Fibroblast of lung (primary cell): ENCODE data around the gene SBNO2. TPM values are rescaled to one million over a fixed set of nuclear protein-coding genes. Genes with fewer than 3 reads are reported as not detected.
"Not testable (repeated sequence)": the region's sequence is repeated elsewhere in the genome, so short reads cannot be mapped to it uniquely, and the experiment has no call there.

Source experiments
- DNase-seq, 2 donors: peaks; one replicate each; pipeline versions ENCODE4 v3.0.0 to v3.0.0-alpha.2; 2010; ENCODE audit warnings: low read depth in 2 of 2
- H2AFZ ChIP-seq: 2 replicates; pipeline ENCODE4 v1.5.1; 2012; ENCODE audit warnings: low read length, control low read depth, inconsistent platforms
- H3K27ac ChIP-seq: 2 replicates; pipeline ENCODE4 v1.5.1; 2011; ENCODE audit warnings: low read length, control low read depth; ENCODE audit not compliant: insufficient read depth
- H3K27me3 ChIP-seq: 2 replicates; pipeline ENCODE4 v1.5.1; 2011; ENCODE audit warnings: mild to moderate bottlenecking, low read length; ENCODE audit not compliant: control insufficient read depth, insufficient read depth
- H3K36me3 ChIP-seq: 2 replicates; pipeline ENCODE4 v1.5.1; 2011; ENCODE audit warnings: low read length; ENCODE audit not compliant: control insufficient read depth, insufficient read depth
- H3K4me1 ChIP-seq: 2 replicates; pipeline ENCODE4 v1.5.1; 2011; ENCODE audit warnings: low read length; ENCODE audit not compliant: control insufficient read depth, insufficient read depth; ENCODE audit errors: extremely low read depth
- H3K4me2 ChIP-seq: 2 replicates; pipeline ENCODE4 v1.5.1; 2011; ENCODE audit warnings: low read length, control low read depth; ENCODE audit not compliant: insufficient read depth; ENCODE audit errors: extremely low read depth
- H3K4me3 ChIP-seq, 4 experiments: fragments of 200-600 bp in 1 of 4; sonication (generic) in 1 of 4; replicated peaks in 1 of 4; 2 replicates each; pipeline ENCODE4 v1.5.1; 2011 to 2016; ENCODE audit warnings: low read length in 4 of 4, low read depth in 3 of 4, mild to moderate bottlenecking in 3 of 4, control low read depth in 2 of 4, inconsistent platforms in 1 of 4, mixed read lengths in 1 of 4; ENCODE audit not compliant: insufficient read depth in 1 of 4; ENCODE audit errors: control extremely low read depth in 1 of 4
- H3K79me2 ChIP-seq: 2 replicates; pipeline ENCODE4 v1.5.1; 2012; ENCODE audit warnings: mild to moderate bottlenecking, low read length, inconsistent platforms; ENCODE audit not compliant: control insufficient read depth, insufficient read depth
- H3K9ac ChIP-seq: 2 replicates; pipeline ENCODE4 v1.5.1; 2011; ENCODE audit warnings: mild to moderate bottlenecking, low read length, control low read depth; ENCODE audit not compliant: insufficient read depth
- H3K9me3 ChIP-seq: 2 replicates; pipeline ENCODE4 v1.5.1; 2012; ENCODE audit warnings: low read depth, low read length; ENCODE audit not compliant: control insufficient read depth, insufficient read depth
- H4K20me1 ChIP-seq: 2 replicates; pipeline ENCODE4 v1.5.1; 2011; ENCODE audit warnings: low read length; ENCODE audit not compliant: control insufficient read depth, insufficient read depth; ENCODE audit errors: extremely low read depth
- CTCF ChIP-seq, 2 donors: IDR thresholded peaks in 1 of 2; conservative IDR thresholded peaks in 1 of 2; 1 replicate in 1 of 2; 2 replicates in 1 of 2; pipeline ENCODE4 v1.5.1; 2011 to 2012; ENCODE audit warnings: low read length in 2 of 2, control low read depth in 1 of 2, inconsistent platforms in 1 of 2, low read depth in 1 of 2, mild to moderate bottlenecking in 1 of 2
- EZH2 ChIP-seq: IDR thresholded peaks from 2 replicates; pipeline ENCODE4 v1.5.1; 2012; ENCODE audit warnings: low read length, control low read depth, mild to moderate bottlenecking; ENCODE audit errors: missing control alignments
- polyA plus RNA-seq, 2 donors: library from polyadenylated mRNA; depleted of rRNA in 1 of 2; stranded (reverse) in 1 of 2; unstranded in 1 of 2; fragments of >200 nt; gene quantifications; 2 replicates each; pipeline ENCODE4 v1.2.1, GENCODE V29; 2011 to 2012; ENCODE audit warnings: missing spikeins in 1 of 2
- total RNA-seq: library from RNA; depleted of rRNA; stranded (reverse); fragments of >200 nt; gene quantifications from 2 replicates; pipeline ENCODE4 v1.2.1, GENCODE V29; 2014

The SBNO2 gene
- total and polyA plus RNA-seq, 2 donors (not counting 1 experiment from before 2014, with no cell fraction given) = 12.6 to 55.8 TPM

- peaks cover 26% of the 10 kb centered on the region for H3K36me3 ChIP-seq
- H3K27me3 ChIP-seq = no peaks in the 10 kb centered on the region
- peak overlapping the region; percentile 98 for H3K27ac ChIP-seq
- peak overlapping the region; percentile 85 for H3K4me2 ChIP-seq
- H3K79me2 ChIP-seq = peaks cover 75% of the 10 kb centered on the region
- H3K9me3 ChIP-seq = no peaks in the 10 kb centered on the region
- no peaks in the 10 kb centered on the region for H4K20me1 ChIP-seq
- H2AFZ ChIP-seq = no peak overlapping the region
- DNase-seq = no peak
- peak overlapping the region; percentile 57 to 87 (median 77) for H3K4me3 ChIP-seq
- TF ChIP-seq EZH2 = no peak
- H3K4me1 ChIP-seq = peaks cover 4% of the 10 kb centered on the region
- peak overlapping the region; percentile 98 for H3K9ac ChIP-seq
Measured at GRCh38 chr19:1130771-1131717, 43.0 kb downstream of the SBNO2 start.

- Histone ChIP-seq H3K27me3 (no peaks in the 10 kb centered on the region), H4K20me1 (no peaks in the 10 kb centered on the region), H3K9ac (no peak overlapping the region), H3K4me2 (peak overlapping the region; percentile 85), H3K27ac (no peak overlapping the region), H3K79me2 (peaks cover 79% of the 10 kb centered on the region), H3K4me1 (peaks cover 4% of the 10 kb centered on the region), H3K4me3 (no peak overlapping the region), H2AFZ (no peak overlapping the region), H3K36me3 (peaks cover 28% of the 10 kb centered on the region), H3K9me3 (no peaks in the 10 kb centered on the region)
- TF ChIP-seq CTCF (conservative IDR thresholded peaks at IDR 0.05 in 1 of 2, IDR thresholded peaks at IDR 0.05 in 1 of 2; ENCODE audit: low read depth in 1 of 2, low read length in 2 of 2) = no peak
- no peak for TF ChIP-seq EZH2
- no peak for DNase-seq
Measured at GRCh38 chr19:1129535-1129934, 44.5 kb downstream of the SBNO2 start.

GRCh38 chr19:1129084-1129483 is 45.0 kb downstream of the SBNO2 start:
- not testable (repeated sequence) for H2AFZ ChIP-seq, H3K27ac ChIP-seq, H3K4me1 ChIP-seq, H3K4me2 ChIP-seq, H3K9me3 ChIP-seq, H4K20me1 ChIP-seq, H3K9ac ChIP-seq, H3K27me3 ChIP-seq, DNase-seq, H3K4me3 ChIP-seq
- Histone ChIP-seq H3K36me3 (peaks cover 29% of the 10 kb centered on the region), H3K79me2 (peaks cover 79% of the 10 kb centered on the region)

GRCh38 chr19:1128106-1128505 is 46.0 kb downstream of the SBNO2 start:
- TF ChIP-seq CTCF (conservative IDR thresholded peaks at IDR 0.05 in 1 of 2, IDR thresholded peaks at IDR 0.05 in 1 of 2; ENCODE audit: low read depth in 1 of 2, low read length in 2 of 2) = no peak
- no peak for TF ChIP-seq EZH2
- DNase-seq = no peak
- Histone ChIP-seq H3K36me3 (peaks cover 38% of the 10 kb centered on the region), H4K20me1 (no peaks in the 10 kb centered on the region), H3K79me2 (peaks cover 75% of the 10 kb centered on the region), H3K27me3 (no peaks in the 10 kb centered on the region), H3K9me3 (no peaks in the 10 kb centered on the region), H3K4me1 (peaks cover 4% of the 10 kb centered on the region), H3K9ac (no peak overlapping the region), H3K4me2 (no peak overlapping the region), H2AFZ (no peak overlapping the region), H3K27ac (no peak overlapping the region), H3K4me3 (no peak overlapping the region)
